ENCODE measurements around the gene GLDN.
A peak's percentile ranks its signal among the peaks of the same experiment; 100 is the strongest.

GLDN gene

DNA sequence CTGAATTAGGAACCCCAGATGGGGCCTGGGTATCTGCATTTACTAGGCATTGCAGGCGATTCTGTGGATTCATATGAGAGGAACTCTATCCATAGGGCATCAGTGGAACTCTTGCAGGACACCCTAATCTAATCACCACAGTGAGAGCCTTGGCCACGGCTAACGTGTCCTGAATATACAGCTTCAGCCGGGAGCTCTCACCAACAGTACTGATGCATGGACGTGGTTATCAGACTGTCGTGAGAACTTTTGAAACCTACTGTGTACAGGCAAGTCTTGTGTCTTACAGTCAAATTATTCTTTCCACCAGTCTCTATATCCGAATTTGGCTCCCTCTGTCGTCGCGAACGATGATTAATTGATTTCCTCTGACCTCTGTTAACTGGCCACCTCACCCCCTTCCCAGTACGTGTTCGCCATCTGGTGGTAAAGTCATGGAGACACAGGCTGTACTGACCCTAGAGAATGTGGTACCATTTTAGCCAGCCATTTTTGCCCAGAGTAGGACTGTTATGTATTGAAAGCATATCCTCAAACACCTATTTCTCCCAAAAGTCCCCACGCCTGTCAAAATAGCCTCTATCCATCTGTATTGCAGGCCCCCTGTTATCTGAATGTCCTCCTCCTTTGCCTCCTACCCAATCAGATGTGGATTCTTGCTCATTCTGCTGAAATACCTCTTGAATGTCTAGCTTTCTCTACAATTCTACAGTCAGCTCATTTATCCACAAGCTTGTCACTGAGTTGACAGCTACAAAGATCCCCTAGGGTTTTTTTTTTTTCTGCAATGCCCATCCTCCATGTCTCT lies 39.7 kb downstream of the GLDN start:
- H3K9me3 ChIP-seq (ENCODE audit: control insufficient read depth, low read length): no peaks in the 10 kb centered on the region
- no peak overlapping the region for H2BK120ac ChIP-seq (ENCODE audit: low read depth, low read length)
- no peak overlapping the region for H3K14ac ChIP-seq (ENCODE audit: low read length in 2 of 2)
- no peak overlapping the region for H3K4ac ChIP-seq (ENCODE audit: low read depth in 1 of 2, low read length in 2 of 2)
- H3K27me3 ChIP-seq (ENCODE audit: control insufficient read depth in 1 of 2, insufficient read depth in 1 of 2, low read length in 2 of 2): peaks cover 0 to 12% of the 10 kb centered on the region in 2 experiments
- 23% methylated on average over 14 of the region's 14 CpGs for WGBS
- H3K9ac ChIP-seq (ENCODE audit: low read length): peak overlapping the region; percentile 32
- peak; percentile 75 for DNase-seq
- H3K4me1 ChIP-seq (ENCODE audit: control insufficient read depth, insufficient read depth, low read depth, low read length): no peaks in the 10 kb centered on the region
- H3K27ac ChIP-seq (ENCODE audit: low read length, poor library complexity, severe bottlenecking): no peak overlapping the region
- H3K4me3 ChIP-seq (ENCODE audit: insufficient read depth in 1 of 2, low read depth in 1 of 2, low read length in 2 of 2): no peak overlapping the region
- H2AFZ ChIP-seq (ENCODE audit: low read depth, low read length): no peak overlapping the region
- no peak overlapping the region for H4K8ac ChIP-seq (ENCODE audit: low read length)
- H2BK15ac ChIP-seq (ENCODE audit: low read depth, poor library complexity, severe bottlenecking): no peak overlapping the region
- no peak overlapping the region for H3K23ac ChIP-seq (ENCODE audit: low read length in 2 of 2)
- H3K79me1 ChIP-seq (replicated peaks; ENCODE audit: low read length, poor library complexity, severe bottlenecking): no peaks in the 10 kb centered on the region
- peak overlapping the region; percentile 25 to 59 for H3K18ac ChIP-seq (ENCODE audit: low read depth in 1 of 2, low read length in 2 of 2)
- H2AK5ac ChIP-seq (ENCODE audit: low read length, severe bottlenecking): no peak overlapping the region
- H2BK12ac ChIP-seq (ENCODE audit: low read length in 2 of 2): no peak overlapping the region
- no peaks in the 10 kb centered on the region for H3K36me3 ChIP-seq (ENCODE audit: control insufficient read depth in 1 of 2, insufficient read depth in 2 of 2, low read depth in 1 of 2, low read length in 2 of 2)
- no peak overlapping the region for H4K91ac ChIP-seq (ENCODE audit: low read length)
- H3K4me2 ChIP-seq (ENCODE audit: low read length, poor library complexity, severe bottlenecking): no peak overlapping the region
- H2BK5ac ChIP-seq (ENCODE audit: low read depth, low read length, poor library complexity, severe bottlenecking): no peak overlapping the region

DNA sequence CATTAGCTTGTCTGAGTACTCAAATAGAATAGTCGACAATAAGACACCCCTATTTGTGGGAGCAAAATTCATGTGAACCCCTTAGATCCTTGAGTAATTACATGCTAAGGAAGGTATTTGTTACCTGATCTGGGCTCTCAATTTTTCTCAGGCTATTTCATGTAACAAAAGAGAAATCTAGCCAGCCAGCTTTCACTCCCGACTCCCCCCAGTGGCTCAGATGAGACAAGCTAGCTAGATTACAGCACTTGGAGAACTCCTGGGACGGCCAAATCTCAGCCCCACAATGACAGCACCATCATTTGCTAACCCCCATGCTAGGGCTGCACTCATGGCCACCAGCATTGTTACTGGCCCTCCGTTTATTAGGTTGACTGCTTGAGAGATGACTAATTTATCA lies 41.3 kb downstream of the GLDN start:
- Histone ChIP-seq H3K4ac (ENCODE audit: low read depth in 1 of 2, low read length in 2 of 2) (no peak overlapping the region), H2BK5ac (ENCODE audit: low read depth, low read length, poor library complexity, severe bottlenecking) (no peak overlapping the region), H3K14ac (ENCODE audit: low read length in 2 of 2) (no peak overlapping the region), H2BK12ac (ENCODE audit: low read length in 2 of 2) (no peak overlapping the region), H3K36me3 (ENCODE audit: control insufficient read depth in 1 of 2, insufficient read depth in 2 of 2, low read depth in 1 of 2, low read length in 2 of 2) (no peaks in the 10 kb centered on the region), H2BK15ac (ENCODE audit: low read depth, poor library complexity, severe bottlenecking) (no peak overlapping the region), H2AFZ (ENCODE audit: low read depth, low read length) (no peak overlapping the region), H3K18ac (ENCODE audit: low read depth in 1 of 2, low read length in 2 of 2) (no peak overlapping the region), H3K27me3 (ENCODE audit: control insufficient read depth in 1 of 2, insufficient read depth in 1 of 2, low read length in 2 of 2) (peaks cover 0 to 12% of the 10 kb centered on the region in 2 experiments), H3K4me1 (ENCODE audit: control insufficient read depth, insufficient read depth, low read depth, low read length) (no peaks in the 10 kb centered on the region), H3K23ac (ENCODE audit: low read length in 2 of 2) (no peak overlapping the region), H3K4me3 (ENCODE audit: insufficient read depth in 1 of 2, low read depth in 1 of 2, low read length in 2 of 2) (no peak overlapping the region), H3K9ac (ENCODE audit: low read length) (no peak overlapping the region), H3K79me1 (replicated peaks; ENCODE audit: low read length, poor library complexity, severe bottlenecking) (no peaks in the 10 kb centered on the region), H4K91ac (ENCODE audit: low read length) (no peak overlapping the region), H2AK5ac (ENCODE audit: low read length, severe bottlenecking) (no peak overlapping the region), H4K8ac (ENCODE audit: low read length) (no peak overlapping the region), H3K4me2 (ENCODE audit: low read length, poor library complexity, severe bottlenecking) (no peak overlapping the region), H2BK120ac (ENCODE audit: low read depth, low read length) (no peak overlapping the region), H3K9me3 (ENCODE audit: control insufficient read depth, low read length) (no peaks in the 10 kb centered on the region), H3K27ac (ENCODE audit: low read length, poor library complexity, severe bottlenecking) (no peak overlapping the region)
- 35% methylated on average over 4 of the region's 4 CpGs for WGBS
- DNase-seq: peak; percentile 58

DNA sequence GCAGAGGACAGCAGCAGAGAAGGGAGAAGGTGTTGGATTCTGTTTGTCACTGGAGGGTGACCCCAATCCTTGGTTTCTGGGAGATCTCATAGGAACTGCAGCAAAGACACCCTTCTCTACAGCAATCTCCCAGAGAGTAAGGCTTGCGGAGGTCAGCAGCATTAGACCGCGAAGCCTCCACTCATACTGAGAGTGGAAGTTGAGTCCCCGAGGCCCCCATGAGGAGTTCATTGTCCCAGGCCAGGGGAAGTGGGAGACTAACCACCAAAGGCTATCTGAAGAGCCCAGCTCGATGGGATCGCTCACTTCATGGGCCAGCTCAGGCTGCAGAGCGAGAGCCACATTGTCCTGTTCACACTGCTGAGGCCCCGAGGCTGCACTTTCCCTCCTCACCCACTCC lies 44.6 kb downstream of the GLDN start:
- Histone ChIP-seq H2BK120ac (ENCODE audit: low read depth, low read length) (no peak overlapping the region), H3K9ac (ENCODE audit: low read length) (no peak overlapping the region), H2BK12ac (ENCODE audit: low read length in 2 of 2) (no peak overlapping the region), H3K27ac (ENCODE audit: low read length, poor library complexity, severe bottlenecking) (no peak overlapping the region), H3K4ac (ENCODE audit: low read depth in 1 of 2, low read length in 2 of 2) (no peak overlapping the region), H2BK15ac (ENCODE audit: low read depth, poor library complexity, severe bottlenecking) (no peak overlapping the region), H3K14ac (ENCODE audit: low read length in 2 of 2) (no peak overlapping the region), H3K23ac (ENCODE audit: low read length in 2 of 2) (no peak overlapping the region), H2AFZ (ENCODE audit: low read depth, low read length) (no peak overlapping the region), H3K36me3 (ENCODE audit: control insufficient read depth in 1 of 2, insufficient read depth in 2 of 2, low read depth in 1 of 2, low read length in 2 of 2) (no peaks in the 10 kb centered on the region), H3K79me1 (replicated peaks; ENCODE audit: low read length, poor library complexity, severe bottlenecking) (no peaks in the 10 kb centered on the region), H3K18ac (ENCODE audit: low read depth in 1 of 2, low read length in 2 of 2) (no peak overlapping the region), H3K4me2 (ENCODE audit: low read length, poor library complexity, severe bottlenecking) (no peak overlapping the region), H3K4me1 (ENCODE audit: control insufficient read depth, insufficient read depth, low read depth, low read length) (peaks cover 2% of the 10 kb centered on the region), H3K27me3 (ENCODE audit: control insufficient read depth in 1 of 2, insufficient read depth in 1 of 2, low read length in 2 of 2) (peaks cover 0 to 5% of the 10 kb centered on the region in 2 experiments), H2AK5ac (ENCODE audit: low read length, severe bottlenecking) (no peak overlapping the region), H3K9me3 (ENCODE audit: control insufficient read depth, low read length) (no peaks in the 10 kb centered on the region), H3K4me3 (ENCODE audit: insufficient read depth in 1 of 2, low read depth in 1 of 2, low read length in 2 of 2) (no peak overlapping the region), H2BK5ac (ENCODE audit: low read depth, low read length, poor library complexity, severe bottlenecking) (no peak overlapping the region), H4K8ac (ENCODE audit: low read length) (no peak overlapping the region), H4K91ac (ENCODE audit: low read length) (no peak overlapping the region)
- DNase-seq: no peak
- WGBS: 94% methylated on average over 7 of the region's 8 CpGs

DNA sequence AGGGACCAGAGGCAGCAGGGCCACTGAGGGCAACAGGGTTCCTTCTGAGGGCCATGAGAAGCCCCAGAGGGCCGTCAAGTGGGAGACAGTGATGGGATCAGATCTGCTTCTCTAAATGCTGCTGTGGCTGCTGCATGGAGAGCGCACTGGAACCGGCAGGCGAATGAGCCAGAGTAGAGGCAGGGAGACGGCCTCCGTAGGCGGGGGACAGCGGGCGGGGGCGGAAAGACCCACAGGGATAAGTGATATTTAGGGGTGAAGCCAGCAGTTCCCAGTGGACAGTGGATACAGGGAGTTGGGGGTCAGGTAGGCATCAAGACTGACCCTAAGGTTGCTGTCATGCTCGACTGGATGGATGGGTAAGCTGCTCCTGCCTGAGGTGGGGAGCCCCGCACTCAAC lies 45.0 kb downstream of the GLDN start:
- no peaks in the 10 kb centered on the region for H3K79me1 ChIP-seq (replicated peaks; ENCODE audit: low read length, poor library complexity, severe bottlenecking)
- H3K18ac ChIP-seq (ENCODE audit: low read depth in 1 of 2, low read length in 2 of 2): no peak overlapping the region
- no peak overlapping the region for H2BK15ac ChIP-seq (ENCODE audit: low read depth, poor library complexity, severe bottlenecking)
- no peak overlapping the region for H2BK5ac ChIP-seq (ENCODE audit: low read depth, low read length, poor library complexity, severe bottlenecking)
- no peak overlapping the region for H3K4me2 ChIP-seq (ENCODE audit: low read length, poor library complexity, severe bottlenecking)
- H3K36me3 ChIP-seq (ENCODE audit: control insufficient read depth in 1 of 2, insufficient read depth in 2 of 2, low read depth in 1 of 2, low read length in 2 of 2): no peaks in the 10 kb centered on the region
- no peak overlapping the region for H4K8ac ChIP-seq (ENCODE audit: low read length)
- H3K4me3 ChIP-seq (ENCODE audit: insufficient read depth in 1 of 2, low read depth in 1 of 2, low read length in 2 of 2): no peak overlapping the region
- no peak overlapping the region for H3K4ac ChIP-seq (ENCODE audit: low read depth in 1 of 2, low read length in 2 of 2)
- peaks cover 2% of the 10 kb centered on the region for H3K4me1 ChIP-seq (ENCODE audit: control insufficient read depth, insufficient read depth, low read depth, low read length)
- no peak overlapping the region for H3K9ac ChIP-seq (ENCODE audit: low read length)
- no peak overlapping the region for H3K23ac ChIP-seq (ENCODE audit: low read length in 2 of 2)
- no peak overlapping the region for H2BK12ac ChIP-seq (ENCODE audit: low read length in 2 of 2)
- no peak overlapping the region for H3K14ac ChIP-seq (ENCODE audit: low read length in 2 of 2)
- no peak overlapping the region for H3K27ac ChIP-seq (ENCODE audit: low read length, poor library complexity, severe bottlenecking)
- DNase-seq: no peak
- WGBS: 91% methylated on average over 12 of the region's 12 CpGs
- H2AK5ac ChIP-seq (ENCODE audit: low read length, severe bottlenecking): no peak overlapping the region
- no peak overlapping the region for H4K91ac ChIP-seq (ENCODE audit: low read length)
- peaks cover 0 to 4% of the 10 kb centered on the region in 2 experiments for H3K27me3 ChIP-seq (ENCODE audit: control insufficient read depth in 1 of 2, insufficient read depth in 1 of 2, low read length in 2 of 2)
- no peak overlapping the region for H2BK120ac ChIP-seq (ENCODE audit: low read depth, low read length)
- H2AFZ ChIP-seq (ENCODE audit: low read depth, low read length): no peak overlapping the region
- H3K9me3 ChIP-seq (ENCODE audit: control insufficient read depth, low read length): no peaks in the 10 kb centered on the region
